ENCODE data around the gene FMNL2. TPM values are rescaled to one million over a fixed set of nuclear protein-coding genes. Genes with fewer than 3 reads are reported as not detected.
A peak's percentile ranks its signal among the peaks of the same experiment; 100 is the strongest.

The FMNL2 gene
- total RNA-seq, 1 experiment from 2014 or later: 22.7 TPM

- Histone ChIP-seq H3K4me3 (no peak overlapping the region), H3K4me1 (no peaks in the 10 kb centered on the region), H3K27me3 (no peaks in the 10 kb centered on the region), H3K9me3 (replicated peaks) (no peaks in the 10 kb centered on the region), H3K27ac (no peak overlapping the region), H3K36me3 (no peaks in the 10 kb centered on the region)
- no peak for DNase-seq
Observed at GRCh38 chr2:152617456-152618192, 282.6 kb downstream of the FMNL2 start.

DNA sequence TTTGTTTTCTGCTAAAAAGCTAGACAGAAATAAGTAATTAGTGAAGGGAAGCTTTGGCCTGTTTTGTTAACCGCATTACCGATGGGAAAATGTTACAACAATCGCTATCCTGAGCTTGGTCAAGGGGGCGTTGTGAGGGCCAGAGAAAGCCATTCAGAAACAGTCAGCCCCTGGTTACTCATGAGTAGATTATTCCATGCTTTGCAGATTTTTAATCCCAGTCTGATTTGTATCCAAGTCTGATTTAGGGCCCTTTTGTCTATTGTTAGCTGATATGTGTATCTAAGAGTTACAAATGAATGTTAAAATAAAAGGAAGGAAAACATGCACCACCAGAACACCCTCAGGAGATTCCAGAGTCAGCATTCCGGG lies 283.2 kb downstream of the FMNL2 start:
- Histone ChIP-seq H3K4me3 (no peak overlapping the region), H3K36me3 (no peaks in the 10 kb centered on the region), H3K4me1 (no peaks in the 10 kb centered on the region), H3K27ac (no peak overlapping the region), H3K9me3 (replicated peaks) (no peaks in the 10 kb centered on the region), H3K27me3 (no peaks in the 10 kb centered on the region)
- no peak for DNase-seq

GRCh38 chr2:152620208-152620607 lies 285.2 kb downstream of the FMNL2 start:
- no peaks in the 10 kb centered on the region for H3K36me3 ChIP-seq
- DNase-seq: no peak

GRCh38 chr2:152620985-152621384 lies 286.0 kb downstream of the FMNL2 start:
- no peak for DNase-seq
- H3K27me3 ChIP-seq: no peaks in the 10 kb centered on the region
- H3K9me3 ChIP-seq (replicated peaks): no peaks in the 10 kb centered on the region
- no peak overlapping the region for H3K27ac ChIP-seq
- no peaks in the 10 kb centered on the region for H3K36me3 ChIP-seq
- H3K4me3 ChIP-seq: no peak overlapping the region
- H3K4me1 ChIP-seq: no peaks in the 10 kb centered on the region

More at GRCh38 chr2:152620208-152620607, 285.2 kb downstream of the FMNL2 start:
- Histone ChIP-seq H3K27ac (no peak overlapping the region), H3K9me3 (replicated peaks) (no peaks in the 10 kb centered on the region), H3K4me3 (no peak overlapping the region), H3K4me1 (no peaks in the 10 kb centered on the region), H3K27me3 (no peaks in the 10 kb centered on the region)

DNA sequence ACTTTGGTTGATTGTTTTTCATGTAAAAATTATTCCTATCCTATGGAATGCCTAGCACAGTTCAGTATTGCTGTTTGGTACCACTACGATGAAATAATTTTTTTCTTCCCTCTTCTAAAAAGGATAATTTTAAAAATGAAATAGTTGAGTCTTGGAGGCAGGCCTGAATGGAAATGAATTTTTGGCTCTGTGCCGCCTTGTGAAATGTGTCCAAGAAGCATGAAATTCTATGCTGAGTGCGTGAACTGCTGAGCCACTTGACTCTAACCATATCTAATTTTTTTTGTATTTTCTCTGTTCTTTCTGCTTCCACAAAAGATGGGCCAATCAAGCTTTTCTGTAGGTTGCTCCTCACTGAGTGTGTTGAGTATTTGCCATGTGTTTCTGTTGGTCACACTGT lies 287.2 kb downstream of the FMNL2 start:
- Histone ChIP-seq H3K4me3 (no peak overlapping the region), H3K36me3 (no peaks in the 10 kb centered on the region), H3K27ac (no peak overlapping the region), H3K27me3 (no peaks in the 10 kb centered on the region), H3K9me3 (replicated peaks) (no peaks in the 10 kb centered on the region), H3K4me1 (no peaks in the 10 kb centered on the region)
- DNase-seq: no peak

DNA sequence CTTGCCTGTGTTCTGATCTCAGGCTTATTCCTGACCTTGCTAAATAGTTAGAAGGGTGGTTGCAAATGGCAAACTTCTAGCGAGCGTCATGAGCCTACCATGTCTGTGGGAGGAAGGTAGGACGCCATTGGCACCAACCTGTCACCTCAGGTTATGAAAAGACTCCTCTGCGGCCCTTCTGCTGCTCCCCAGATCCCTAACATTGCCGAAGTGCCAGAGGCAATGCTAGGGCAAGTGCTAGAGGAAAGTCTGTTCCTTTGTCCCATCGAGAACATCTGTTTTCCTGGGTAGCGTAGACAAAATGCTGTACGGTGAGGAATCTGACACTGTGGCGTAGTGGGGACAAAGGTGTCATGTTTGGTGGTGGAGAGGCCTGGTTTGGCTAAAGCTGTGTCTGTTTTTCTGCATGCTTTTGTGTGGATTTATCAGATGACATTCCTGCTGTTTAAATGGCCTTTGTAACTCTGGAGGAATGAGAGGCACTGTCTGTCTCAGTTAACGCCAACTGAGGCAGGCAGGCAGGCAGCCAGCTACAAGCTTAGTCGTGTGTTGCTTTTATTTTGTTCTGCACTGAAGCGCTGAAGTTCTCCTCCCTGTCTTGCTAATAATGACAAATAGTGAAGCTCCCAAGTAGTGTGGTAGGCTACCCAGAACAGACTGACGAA lies 288.2 kb downstream of the FMNL2 start:
- Histone ChIP-seq H3K9me3 (replicated peaks) (no peaks in the 10 kb centered on the region), H3K36me3 (no peaks in the 10 kb centered on the region), H3K27me3 (no peaks in the 10 kb centered on the region), H3K4me1 (no peaks in the 10 kb centered on the region), H3K4me3 (no peak overlapping the region), H3K27ac (no peak overlapping the region)
- DNase-seq: no peak

DNA sequence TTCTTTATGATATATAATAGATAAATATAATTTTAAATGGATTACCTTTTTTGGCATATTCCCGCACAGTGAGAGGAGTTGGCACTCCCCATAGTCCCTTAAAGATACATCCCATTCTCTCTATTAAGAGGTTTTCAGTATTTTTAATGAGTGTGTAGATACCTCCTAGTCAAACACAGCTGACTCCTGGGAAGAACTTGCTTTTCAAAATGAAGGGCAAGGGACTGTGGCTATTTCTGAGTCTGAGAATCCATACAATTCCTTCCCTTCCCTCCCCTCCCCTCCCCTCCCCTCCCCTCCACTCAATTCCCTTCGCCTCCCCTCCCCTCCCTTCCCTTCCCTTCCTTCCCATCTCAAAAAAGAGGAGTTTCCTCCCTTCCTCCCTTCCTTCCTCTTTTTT lies 288.8 kb downstream of the FMNL2 start:
- Histone ChIP-seq H3K9me3 (replicated peaks) (no peaks in the 10 kb centered on the region), H3K4me1 (no peaks in the 10 kb centered on the region), H3K27me3 (no peaks in the 10 kb centered on the region), H3K27ac (no peak overlapping the region), H3K4me3 (no peak overlapping the region), H3K36me3 (0 out of 2 replicates have a peak, but pooled peaks cover 2% of the 10 kb centered on the region)
- no peak for DNase-seq

- no peak for DNase-seq
- no peaks in the 10 kb centered on the region for H3K27me3 ChIP-seq
Observed at GRCh38 chr2:152624805-152625204, 289.8 kb downstream of the FMNL2 start.

GRCh38 chr2:152626911-152627339 lies 292.0 kb downstream of the FMNL2 start:
- Histone ChIP-seq H3K4me1 (no peaks in the 10 kb centered on the region), H3K9me3 (replicated peaks) (no peaks in the 10 kb centered on the region)

More at GRCh38 chr2:152624805-152625204, 289.8 kb downstream of the FMNL2 start:
- H3K36me3 ChIP-seq: 0 out of 2 replicates have a peak, but pooled peaks cover 2% of the 10 kb centered on the region
- no peak overlapping the region for H3K27ac ChIP-seq
- no peaks in the 10 kb centered on the region for H3K9me3 ChIP-seq (replicated peaks)
- no peaks in the 10 kb centered on the region for H3K4me1 ChIP-seq
- no peak overlapping the region for H3K4me3 ChIP-seq

DNA sequence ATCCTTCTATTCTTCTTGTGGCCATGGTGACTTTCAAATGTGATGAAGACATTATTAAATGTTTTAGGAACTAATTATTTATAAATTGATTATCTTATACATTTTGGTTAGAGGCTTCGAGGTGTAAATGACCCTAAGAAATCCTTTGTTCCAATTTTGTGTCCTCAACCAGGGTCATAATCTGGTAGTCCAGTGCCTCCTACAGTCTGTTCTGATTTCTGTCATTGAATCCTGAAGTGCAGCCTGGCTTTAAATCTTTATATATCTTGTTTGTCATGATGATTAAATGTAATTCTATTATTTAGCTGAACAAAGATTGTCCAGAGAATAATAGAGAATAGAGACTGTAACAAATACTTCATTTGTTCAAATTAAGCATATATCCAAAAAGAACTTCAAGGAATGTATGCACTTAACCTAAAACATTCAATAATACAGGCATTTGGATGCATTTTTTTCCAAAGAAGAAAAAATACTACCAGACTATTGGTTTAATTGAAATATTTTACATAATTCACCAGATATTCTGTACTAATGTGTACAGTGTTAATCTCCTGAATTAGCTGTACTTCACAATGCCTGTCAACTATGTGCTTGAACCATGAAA lies 292.5 kb downstream of the FMNL2 start:
- Histone ChIP-seq H3K4me1 (no peaks in the 10 kb centered on the region), H3K27me3 (no peaks in the 10 kb centered on the region), H3K4me3 (no peak overlapping the region), H3K9me3 (replicated peaks) (no peaks in the 10 kb centered on the region), H3K27ac (no peak overlapping the region), H3K36me3 (0 out of 2 replicates have a peak, but pooled peaks cover 2% of the 10 kb centered on the region)
- peak in 1 of 2 experiments; percentile 41 for DNase-seq

More at GRCh38 chr2:152626911-152627339, 292.0 kb downstream of the FMNL2 start:
- Histone ChIP-seq H3K36me3 (0 out of 2 replicates have a peak, but pooled peaks cover 2% of the 10 kb centered on the region), H3K27ac (no peak overlapping the region), H3K27me3 (no peaks in the 10 kb centered on the region), H3K4me3 (no peak overlapping the region)
- no peak for DNase-seq

- H3K27me3 ChIP-seq: no peaks in the 10 kb centered on the region
- no peak for DNase-seq
- H3K4me1 ChIP-seq: no peaks in the 10 kb centered on the region
- H3K27ac ChIP-seq: no peak overlapping the region
- H3K9me3 ChIP-seq (replicated peaks): no peaks in the 10 kb centered on the region
- no peak overlapping the region for H3K4me3 ChIP-seq
- 0 out of 2 replicates have a peak, but pooled peaks cover 2% of the 10 kb centered on the region for H3K36me3 ChIP-seq
Observed at GRCh38 chr2:152629202-152629601, 294.2 kb downstream of the FMNL2 start.

GRCh38 chr2:152630466-152630865 lies 295.5 kb downstream of the FMNL2 start:
- Histone ChIP-seq H3K27ac (no peak overlapping the region), H3K4me1 (no peaks in the 10 kb centered on the region), H3K4me3 (no peak overlapping the region), H3K36me3 (0 out of 2 replicates have a peak, but pooled peaks cover 2% of the 10 kb centered on the region), H3K27me3 (no peaks in the 10 kb centered on the region), H3K9me3 (replicated peaks) (no peaks in the 10 kb centered on the region)
- DNase-seq: no peak

DNA sequence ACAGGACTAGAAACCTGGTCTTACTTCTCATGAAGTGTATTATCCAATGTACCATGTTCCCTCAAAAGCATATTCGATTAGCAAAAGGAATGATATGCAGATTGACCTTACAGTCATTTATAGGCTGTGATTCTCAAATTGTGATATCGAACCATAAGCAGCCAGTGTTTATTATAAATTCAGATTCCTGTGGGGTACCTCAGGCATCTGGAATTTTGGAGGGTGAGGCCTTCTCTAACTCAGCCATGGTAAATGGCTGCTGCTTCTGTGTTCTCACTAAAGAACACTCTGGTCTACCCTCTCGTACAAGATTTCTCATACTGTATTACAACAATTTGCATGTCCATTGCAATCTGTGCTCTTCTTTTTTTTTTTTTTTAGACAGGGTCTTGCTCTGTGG lies 297.8 kb downstream of the FMNL2 start:
- DNase-seq: no peak
- no peaks in the 10 kb centered on the region for H3K9me3 ChIP-seq (replicated peaks)
- no peaks in the 10 kb centered on the region for H3K4me1 ChIP-seq
- no peak overlapping the region for H3K27ac ChIP-seq
- no peaks in the 10 kb centered on the region for H3K27me3 ChIP-seq
- H3K4me3 ChIP-seq: no peak overlapping the region
- H3K36me3 ChIP-seq: 0 out of 2 replicates have a peak, but pooled peaks cover 2% of the 10 kb centered on the region

DNA sequence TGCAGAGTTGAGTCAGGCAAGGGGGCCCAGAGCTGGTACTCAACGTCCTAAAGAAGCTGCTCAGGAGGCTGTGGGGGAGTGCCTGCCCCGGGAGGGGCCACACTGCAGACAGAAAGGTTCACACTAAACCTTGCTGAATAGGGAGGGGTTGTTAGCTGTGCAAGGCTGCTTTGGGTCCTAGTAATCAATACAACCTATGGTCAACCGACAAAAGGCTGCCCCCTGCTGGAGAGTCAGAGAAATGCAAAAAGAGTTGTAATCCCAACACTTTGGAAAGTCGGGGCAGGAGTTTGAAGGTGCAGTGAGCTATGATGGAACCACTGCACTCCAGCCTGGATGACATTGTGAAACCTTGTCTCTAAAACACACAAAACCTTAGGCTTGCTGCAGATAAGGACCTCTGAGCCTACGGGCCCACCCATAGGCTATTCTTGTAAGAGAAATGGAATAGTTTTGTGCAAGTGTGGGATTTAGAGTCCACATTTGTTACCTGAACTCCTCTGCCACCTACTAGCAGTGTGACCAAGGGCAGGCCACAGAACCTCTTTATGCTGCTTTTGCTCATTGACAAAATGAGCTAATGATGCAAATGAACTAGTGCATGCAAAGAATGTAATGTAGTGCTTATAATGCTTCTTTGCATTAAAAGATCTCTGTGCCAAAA lies 300.8 kb downstream of the FMNL2 start:
- DNase-seq: peak; percentile 63 to 82
- no peaks in the 10 kb centered on the region for H3K4me1 ChIP-seq
- no peaks in the 10 kb centered on the region for H3K27me3 ChIP-seq
- no peak overlapping the region for H3K27ac ChIP-seq
- no peaks in the 10 kb centered on the region for H3K9me3 ChIP-seq (replicated peaks)
- no peaks in the 10 kb centered on the region for H3K36me3 ChIP-seq
- H3K4me3 ChIP-seq: no peak overlapping the region

DNA sequence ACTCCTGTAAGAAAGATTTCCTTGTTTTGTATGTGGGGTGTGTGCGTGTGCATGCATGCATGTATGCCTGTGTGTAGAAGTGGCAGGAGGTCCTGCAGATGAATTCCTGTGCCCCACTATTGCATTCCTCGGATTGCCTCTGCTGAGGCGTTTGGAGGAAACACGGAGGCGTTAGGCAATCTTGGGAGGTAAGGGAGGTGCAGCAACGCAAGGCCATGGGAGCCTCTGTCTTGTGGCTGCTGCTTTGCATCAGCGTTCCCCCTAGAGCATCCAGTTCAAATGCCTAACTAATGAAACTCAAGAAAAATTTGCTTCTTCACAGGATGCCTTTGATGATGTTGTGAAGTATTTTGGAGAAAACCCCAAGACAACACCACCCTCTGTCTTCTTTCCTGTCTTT lies 302.3 kb downstream of the FMNL2 start:
- no peak for DNase-seq
- no peaks in the 10 kb centered on the region for H3K27me3 ChIP-seq
- no peak overlapping the region for H3K4me3 ChIP-seq
- no peaks in the 10 kb centered on the region for H3K36me3 ChIP-seq
- no peaks in the 10 kb centered on the region for H3K4me1 ChIP-seq
- H3K9me3 ChIP-seq (replicated peaks): no peaks in the 10 kb centered on the region
- H3K27ac ChIP-seq: no peak overlapping the region
